HG02884 (cell line): ENCODE results near the gene IL1RAPL2.
"Not testable (repeated sequence)": the region's sequence is repeated elsewhere in the genome, so short reads cannot be mapped to it uniquely, and the experiment has no call there.

ENCODE experiments used
- ATAC-seq: cut with Tn5 transposase; IDR thresholded peaks from one replicate; pipeline ENCODE4 v1.9.1; 2021; ENCODE audit warnings: mild to moderate bottlenecking, moderate library complexity; ENCODE audit not compliant: unreplicated experiment

IL1RAPL2 gene

DNA sequence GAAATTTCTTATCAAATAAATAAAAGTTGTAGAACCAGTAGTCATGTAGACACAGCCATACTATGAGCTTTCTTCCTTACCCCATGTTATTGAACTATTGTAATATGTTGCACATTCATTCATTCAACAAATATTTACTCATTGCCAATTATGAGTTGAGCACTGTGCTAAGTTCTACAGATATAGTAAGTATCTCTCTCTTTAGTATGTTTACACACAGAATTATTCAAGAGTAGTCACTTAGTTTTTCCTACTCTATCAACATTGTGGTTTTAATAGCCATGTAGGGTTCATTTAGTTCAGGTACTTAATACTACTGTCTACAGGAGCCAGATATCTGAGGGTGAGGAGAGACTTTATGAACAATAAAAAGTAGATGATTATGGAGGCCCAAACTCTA lies 568.3 kb downstream of the IL1RAPL2 start:
- no peak for ATAC-seq

DNA sequence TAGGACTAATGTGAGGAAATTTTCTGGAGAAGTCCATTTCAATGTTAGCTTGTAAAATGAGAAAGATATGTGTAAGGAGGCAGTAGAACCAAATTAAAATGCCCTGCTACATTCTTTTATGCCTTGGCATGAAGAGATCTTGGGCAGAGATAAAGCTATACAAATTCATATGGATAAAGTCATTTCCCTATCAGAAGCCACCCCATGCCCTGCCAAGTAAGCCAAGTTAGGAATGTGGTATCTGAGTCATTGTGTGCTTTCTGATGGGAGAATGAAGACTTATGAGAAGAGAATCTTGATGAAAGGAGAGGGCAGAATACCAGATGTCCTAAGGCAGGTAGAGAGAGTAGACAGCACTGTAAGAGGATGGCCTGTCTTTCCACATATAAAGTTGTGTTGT lies 570.8 kb downstream of the IL1RAPL2 start:
- no peak for ATAC-seq

- ATAC-seq = no peak
Observed at GRCh38 chrX:105150036-105150435, 584.0 kb downstream of the IL1RAPL2 start.

DNA sequence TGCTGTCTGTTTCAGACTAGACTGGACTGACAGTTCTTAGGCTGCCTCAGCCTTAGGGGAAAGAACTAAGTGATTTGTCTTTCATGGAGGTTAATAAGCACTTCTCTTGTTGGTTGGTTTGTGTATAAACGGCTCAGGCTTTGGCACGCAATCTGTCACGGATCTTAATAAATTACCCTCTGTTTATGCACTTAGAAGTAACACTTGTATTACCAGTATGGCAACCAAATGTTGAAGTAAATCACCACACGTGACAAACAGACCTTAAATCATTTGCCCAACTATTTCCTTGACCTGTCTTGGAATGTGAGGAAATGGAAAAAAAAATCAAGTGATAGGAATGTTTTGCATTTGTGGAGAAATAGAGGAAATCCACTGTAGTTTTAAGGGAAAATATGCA lies 584.6 kb downstream of the IL1RAPL2 start:
- no peak for ATAC-seq

DNA sequence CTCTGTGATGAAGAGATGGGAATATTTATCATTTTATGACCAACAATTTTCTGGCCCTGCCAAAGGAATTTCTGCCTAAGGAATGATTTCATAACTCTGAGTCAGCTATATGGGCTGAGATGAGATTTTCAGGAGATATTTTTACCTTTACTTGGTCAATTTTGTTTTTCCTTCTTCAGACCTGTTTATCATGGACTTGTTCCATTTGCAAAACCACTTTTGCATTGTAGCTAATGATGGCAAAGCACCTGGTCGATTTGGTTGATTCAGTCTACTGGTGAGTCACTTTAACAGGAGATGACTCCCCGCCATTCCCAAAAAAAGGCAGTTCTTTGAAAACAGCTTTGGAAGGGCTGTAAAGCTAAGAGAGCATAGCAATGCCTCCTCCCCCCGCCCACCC lies 601.2 kb downstream of the IL1RAPL2 start:
- no peak for ATAC-seq

DNA sequence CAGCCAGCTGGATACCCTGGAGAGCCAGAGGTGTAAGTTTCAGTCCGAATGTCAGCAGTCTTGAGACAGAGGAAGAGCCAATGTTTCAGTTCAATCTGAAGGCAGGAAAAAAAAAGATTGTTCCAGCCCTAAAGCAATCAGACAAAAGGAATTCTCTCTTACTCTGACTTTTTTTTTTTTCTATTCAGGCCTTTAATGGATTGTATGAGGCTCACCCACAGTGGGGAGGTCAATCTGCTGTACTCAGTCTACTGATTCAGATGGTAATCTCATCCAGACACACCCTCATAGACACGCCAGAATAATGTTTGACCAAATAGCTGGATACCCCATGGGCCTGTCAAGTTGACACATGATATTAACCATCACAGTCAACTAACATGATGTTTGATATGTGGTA lies 602.6 kb downstream of the IL1RAPL2 start:
- ATAC-seq = no peak

DNA sequence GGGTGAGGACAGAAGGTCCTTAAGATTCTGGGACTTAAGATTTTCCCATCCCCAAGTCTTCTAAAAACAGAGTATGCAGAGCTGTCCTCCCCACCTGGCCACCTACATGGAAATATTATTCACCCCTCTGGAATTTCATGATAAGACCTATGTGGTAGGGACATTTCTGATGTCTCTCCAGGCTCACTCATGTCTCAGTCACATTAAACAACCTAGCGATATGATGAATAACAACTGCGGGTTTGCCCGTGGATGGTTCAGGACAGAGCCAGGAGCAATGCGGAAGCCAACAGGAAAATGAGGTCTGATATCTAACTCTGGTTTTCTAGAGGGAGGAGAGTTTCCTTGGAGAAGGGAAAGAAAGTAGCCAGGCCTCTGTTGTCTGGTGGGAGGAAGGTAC lies 607.1 kb downstream of the IL1RAPL2 start:
- no peak for ATAC-seq

- no peak for ATAC-seq
Observed at GRCh38 chrX:105179644-105180043, 613.6 kb downstream of the IL1RAPL2 start.

- no peak for ATAC-seq
Observed at GRCh38 chrX:105189093-105189492, 623.1 kb downstream of the IL1RAPL2 start.

DNA sequence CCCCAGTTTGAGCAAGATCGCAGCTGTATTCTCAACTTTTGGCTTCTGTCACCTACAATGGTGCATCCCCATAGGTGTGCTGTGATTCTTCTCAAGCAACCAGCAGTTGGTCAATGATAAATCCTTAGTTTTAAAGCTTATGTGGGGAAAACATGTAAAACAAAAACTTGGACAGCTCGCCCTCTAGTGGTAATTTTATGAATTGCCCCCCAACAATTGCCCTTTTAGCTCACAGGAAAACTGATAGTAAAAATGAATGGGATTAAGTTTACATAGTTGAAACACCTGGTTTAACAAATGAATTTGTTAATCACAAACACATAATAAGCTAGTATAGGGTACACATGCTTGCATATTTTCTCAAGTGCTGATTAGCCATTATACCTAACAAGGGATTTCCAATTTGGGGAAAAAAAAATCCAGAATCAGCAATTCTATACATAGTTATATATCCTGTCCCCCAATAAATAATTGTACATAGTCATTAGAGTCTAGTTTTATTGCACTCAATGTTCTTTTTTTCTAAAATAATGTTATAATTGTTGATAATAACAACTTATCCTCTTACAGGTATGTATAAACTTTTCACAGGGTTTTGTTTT lies 624.4 kb downstream of the IL1RAPL2 start:
- no peak for ATAC-seq

GRCh38 chrX:105191878-105192277 lies 625.9 kb downstream of the IL1RAPL2 start:
- no peak for ATAC-seq

GRCh38 chrX:105209406-105209805 lies 643.4 kb downstream of the IL1RAPL2 start:
- no peak for ATAC-seq

DNA sequence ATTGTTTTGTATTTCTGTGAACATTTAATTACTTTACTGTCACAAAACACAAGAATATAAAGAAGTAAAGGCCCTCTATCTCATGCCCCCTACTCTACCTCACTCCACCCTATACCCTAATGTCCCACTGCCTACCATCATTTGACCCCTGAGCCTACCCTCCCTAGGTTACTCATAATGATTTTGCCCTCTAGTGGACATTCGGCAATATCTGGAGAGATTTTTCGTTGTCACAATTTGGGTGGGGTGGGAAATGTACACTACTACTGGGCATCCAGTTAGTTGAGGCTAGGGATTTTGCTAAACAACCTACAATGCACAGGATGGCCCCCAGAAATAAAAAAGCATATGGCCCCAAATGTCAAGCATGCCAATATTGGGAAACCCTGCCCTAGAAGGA lies 644.3 kb downstream of the IL1RAPL2 start:
- no peak for ATAC-seq

DNA sequence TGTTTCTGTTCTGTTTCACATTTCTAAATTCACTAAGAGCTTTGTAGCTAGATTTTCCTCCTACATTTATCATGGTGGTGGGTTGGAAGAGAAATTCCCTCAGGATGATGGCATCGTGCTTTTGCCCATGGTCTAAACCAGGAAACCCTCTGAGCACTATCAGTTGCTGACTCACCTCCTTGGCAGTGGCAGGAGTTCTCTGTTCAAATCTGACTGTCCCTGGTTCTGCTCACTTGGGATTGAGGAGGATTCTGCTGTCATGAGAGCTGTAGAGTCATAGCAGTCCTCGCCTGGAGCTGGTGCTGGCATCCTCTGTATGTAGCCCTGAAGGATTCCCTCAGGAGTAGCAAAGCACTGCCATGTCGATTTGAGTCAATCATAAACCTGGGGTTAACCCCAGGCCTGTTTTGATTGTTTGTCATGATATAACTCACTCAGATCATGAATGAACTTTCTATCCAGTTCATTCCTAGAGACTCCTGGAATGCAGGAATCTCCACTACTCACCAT lies 645.1 kb downstream of the IL1RAPL2 start:
- ATAC-seq = no peak

DNA sequence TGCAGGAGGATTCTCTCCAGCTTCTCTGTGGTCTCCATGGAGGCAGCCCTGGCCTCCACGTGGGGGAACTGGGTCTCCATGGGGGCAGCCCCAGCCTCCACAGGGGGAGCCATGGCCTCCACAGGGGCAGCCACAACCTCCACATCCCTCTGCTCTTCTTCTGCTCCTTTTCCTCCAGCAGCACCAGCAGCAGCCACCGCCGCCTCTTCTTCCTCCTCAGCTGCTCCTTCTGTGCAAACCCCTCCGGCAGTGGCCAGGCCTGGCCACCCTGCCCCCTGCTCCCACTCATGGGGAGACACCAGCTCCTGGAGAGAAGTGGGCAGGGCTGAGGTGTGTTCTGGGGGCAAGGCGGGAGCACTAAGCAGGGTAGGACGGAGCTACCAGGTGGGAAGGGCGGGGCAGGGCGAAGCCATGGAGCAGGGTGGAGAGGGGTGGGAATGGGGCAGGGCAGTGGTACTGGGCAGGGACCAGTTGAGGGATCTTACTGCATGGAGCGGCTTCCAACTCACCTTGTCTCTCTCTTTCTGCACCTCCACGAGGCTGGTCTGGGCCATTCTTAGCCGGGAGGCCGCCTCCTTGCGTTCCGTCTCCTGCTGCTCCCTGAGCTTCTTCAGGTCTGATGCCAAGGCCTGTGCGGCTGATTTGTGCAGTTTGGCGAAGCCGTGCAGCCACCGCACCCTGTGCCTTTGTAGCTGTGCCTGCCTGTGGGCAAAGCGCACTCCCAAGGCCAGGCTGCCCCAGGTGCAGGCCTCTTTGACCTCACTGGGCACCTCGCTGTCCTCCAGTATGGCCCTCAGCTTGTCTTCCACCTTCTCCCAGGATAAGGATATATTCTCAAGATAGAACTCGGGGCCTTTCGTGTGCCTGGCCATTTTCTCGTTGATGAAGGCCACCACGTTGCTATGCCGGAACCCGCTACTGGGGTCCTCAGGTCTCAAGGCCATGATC lies 653.7 kb downstream of the IL1RAPL2 start:
- ATAC-seq = no peak

DNA sequence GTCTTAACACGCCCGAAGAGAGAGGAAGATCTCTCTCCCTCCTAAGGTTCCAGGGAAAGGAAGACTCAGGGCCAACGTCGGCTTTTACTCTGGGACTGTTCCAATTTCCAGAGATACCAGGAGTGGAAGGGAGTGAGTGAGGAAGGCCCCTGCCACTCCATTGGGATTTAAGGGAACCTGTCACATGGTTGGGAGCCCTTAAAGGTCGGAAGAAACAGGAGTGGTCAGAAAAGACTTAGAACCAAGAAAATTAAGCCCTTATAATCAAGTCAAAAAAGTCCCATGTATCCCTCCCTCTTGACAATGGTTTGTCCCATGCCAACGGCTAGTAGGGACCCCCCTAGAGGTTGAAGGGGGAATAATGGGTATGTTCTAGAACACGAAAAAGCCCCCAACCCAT lies 654.6 kb downstream of the IL1RAPL2 start, which contains the start of gene TEX13A:
TEX13A (minus strand) TSS at position 59 of the 400 bp plus-strand sequence. CDS start 297 bp downstream, outside the sequence.
- ATAC-seq = no peak

GRCh38 chrX:105221374-105221773 lies 655.4 kb downstream of the IL1RAPL2 start:
- no peak for ATAC-seq

DNA sequence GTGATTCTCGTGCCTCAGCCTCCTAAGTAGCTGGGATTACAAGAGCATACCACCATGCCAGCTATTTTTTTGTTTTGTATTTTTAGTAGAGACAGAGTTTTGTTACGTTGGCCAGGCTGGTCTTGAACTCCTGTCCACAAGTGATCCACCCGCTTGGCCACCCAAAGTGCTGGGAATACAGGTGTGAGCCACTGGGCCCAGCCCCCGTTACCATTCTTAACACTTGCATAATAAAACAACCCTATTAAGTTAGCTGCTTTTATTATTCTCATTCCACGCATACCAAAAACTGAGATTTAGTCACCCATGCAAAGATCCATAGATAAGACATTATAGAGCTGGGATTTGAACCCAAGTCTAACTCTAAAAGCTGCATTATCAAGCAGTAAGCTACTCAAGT lies 660.5 kb downstream of the IL1RAPL2 start:
- ATAC-seq = no peak

- ATAC-seq = no peak
Observed at GRCh38 chrX:105228602-105229001, 662.6 kb downstream of the IL1RAPL2 start.

- ATAC-seq = no peak
Observed at GRCh38 chrX:105229146-105229545, 663.1 kb downstream of the IL1RAPL2 start.

GRCh38 chrX:105237407-105237806 lies 671.4 kb downstream of the IL1RAPL2 start:
- not testable (repeated sequence) for ATAC-seq

- no peak for ATAC-seq
Observed at GRCh38 chrX:105241056-105241455, 675.1 kb downstream of the IL1RAPL2 start.
